PC-9 (cell line): ENCODE results near the gene DSCAM. TPM values are rescaled to one million over a fixed set of nuclear protein-coding genes. Genes with fewer than 3 reads are reported as not detected.

ENCODE experiments used
- BruUV-seq: library from RNA; stranded (reverse); fragments of 400-500 nt; replicated peaks from 2 replicates; lab custom pipeline; 2021; lab: Mats Ljungman, UMichigan
- CTCF ChIA-PET: fragments of 300-600 bp; sonication (Branson Sonifier 250); formaldehyde crosslinking; loops from one replicate; lab custom pipeline; 2022; ENCODE audit warnings: antibody characterized with exemption; lab: Charles Lee
- POLR2A ChIA-PET: fragments of 300-600 bp; sonication (Branson Sonifier 250); formaldehyde crosslinking; loops from one replicate; lab custom pipeline; 2022; ENCODE audit warnings: antibody characterized with exemption; ENCODE audit not compliant: unreplicated experiment; lab: Charles Lee
- DNase-seq, 2 experiments: peaks; one replicate each; pipeline versions ENCODE4 v3.0.0 to v3.0.0-alpha.2; 2015 to 2022; ENCODE audit warnings: mixed read lengths in 1 of 2
- H2AFZ ChIP-seq: fragments of 200-600 bp; sonication (generic); 2 replicates; pipeline ENCODE4 v1.8.1; 2017; ENCODE audit warnings: antibody characterized with exemption
- H3F3A ChIP-seq: fragments of 200-600 bp; sonication (generic); 2 replicates; pipeline ENCODE4 v1.8.1; 2017; ENCODE audit warnings: antibody characterized with exemption, mild to moderate bottlenecking, low read depth; ENCODE audit not compliant: insufficient read depth
- H3K27ac ChIP-seq: fragments of 200-600 bp; sonication (generic); 2 replicates; pipeline ENCODE4 v1.6.1; 2016; ENCODE audit warnings: mixed run types
- H3K27me3 ChIP-seq: fragments of 200-600 bp; sonication (generic); 2 replicates; pipeline ENCODE4 v1.6.1; 2016; ENCODE audit warnings: low read depth, mixed run types; ENCODE audit not compliant: insufficient read depth
- H3K36me3 ChIP-seq: fragments of 200-600 bp; sonication (generic); 2 replicates; pipeline ENCODE4 v1.6.1; 2016; ENCODE audit warnings: low read depth, mixed run types
- H3K4me1 ChIP-seq: fragments of 200-600 bp; sonication (generic); replicated peaks from 2 replicates; pipeline ENCODE4 v1.6.1; 2016; ENCODE audit warnings: mixed run types; ENCODE audit not compliant: insufficient read depth
- H3K4me2 ChIP-seq: fragments of 200-600 bp; sonication (generic); 2 replicates; pipeline ENCODE4 v1.6.1; 2017; ENCODE audit warnings: mixed run types
- H3K4me3 ChIP-seq: fragments of 200-600 bp; sonication (generic); 2 replicates; pipeline ENCODE4 v1.6.1; 2016; ENCODE audit warnings: mixed run types
- H3K79me2 ChIP-seq: fragments of 200-600 bp; sonication (generic); 2 replicates; pipeline ENCODE4 v1.6.1; 2017; ENCODE audit warnings: low read depth, mixed run types
- H3K9me2 ChIP-seq: fragments of 200-600 bp; sonication (generic); 2 replicates; pipeline ENCODE4 v1.8.1; 2017; ENCODE audit warnings: mild to moderate bottlenecking; ENCODE audit not compliant: insufficient read depth
- H3K9me3 ChIP-seq: fragments of 200-600 bp; sonication (generic); 2 replicates; pipeline ENCODE4 v1.8.1; 2016; ENCODE audit warnings: low read depth; ENCODE audit not compliant: insufficient read depth
- H4K20me1 ChIP-seq: fragments of 200-600 bp; sonication (generic); 2 replicates; pipeline ENCODE4 v1.8.1; 2017; ENCODE audit not compliant: insufficient read depth
- EZH2 ChIP-seq: fragments of 200-600 bp; sonication (generic); IDR thresholded peaks from 2 replicates; pipeline ENCODE4 v1.8.0; 2017; ENCODE audit warnings: antibody characterized with exemption, low read depth
- intact Hi-C: fragments of 100-400 bp; cut with micrococcal nuclease; formaldehyde crosslinking; loops from one replicate; pipeline ENCODE4 v1.10.0; 2022; ENCODE audit not compliant: unreplicated experiment
- total RNA-seq: library from RNA; stranded (reverse); gene quantifications from 2 replicates; pipeline ENCODE4 v1.2.3, GENCODE V29; 2021
- TF ChIP-seq, protein P1 (sequence below): fragments of 200-600 bp; sonication (generic); conservative IDR thresholded peaks from 2 replicates; pipeline ENCODE4 v1.6.1; 2017; ENCODE audit warnings: mixed run types, antibody characterized with exemption, mild to moderate bottlenecking, moderate library complexity

Gene DSCAM
- total RNA-seq, 1 experiment from 2014 or later = not detected

DNA sequence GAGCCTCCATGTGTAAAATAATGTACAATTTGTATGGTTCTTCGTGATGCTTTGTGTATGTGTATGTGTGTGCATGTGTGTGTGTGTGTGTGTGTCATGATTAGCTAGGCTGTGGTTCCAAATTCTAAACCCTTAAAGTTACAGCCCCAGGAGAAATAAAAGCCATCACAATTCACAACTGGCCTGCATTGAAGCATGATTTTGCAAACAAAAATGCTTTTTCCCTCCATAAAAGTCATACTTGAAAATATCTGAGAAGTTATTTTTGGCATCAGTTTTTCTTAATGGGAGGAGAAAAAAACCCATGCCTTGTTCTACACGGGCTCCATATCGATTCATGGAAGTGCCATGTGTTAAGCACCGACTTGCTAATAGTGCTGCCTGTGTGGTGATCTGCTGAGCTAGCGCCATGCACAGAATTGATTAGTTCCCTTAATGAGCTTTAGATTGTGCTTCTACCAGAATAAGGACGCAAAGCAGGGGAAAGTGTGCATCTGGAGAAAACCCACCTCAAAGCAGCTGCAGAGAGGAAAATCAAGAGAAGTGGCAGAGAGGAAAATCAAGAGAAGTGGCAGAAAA, 207.3 kb downstream of the DSCAM start:
- POLR2A ChIA-PET = no interaction called here
- intact Hi-C loops = no loop called here
- no peak overlapping the region for H2AFZ ChIP-seq
- DNase-seq = no peak
- no peaks in the 10 kb centered on the region for H3K9me2 ChIP-seq
- BruUV-seq = no TSS peak
- no peaks in the 10 kb centered on the region for H3K9me3 ChIP-seq
- H3K4me1 ChIP-seq = no peaks in the 10 kb centered on the region
- H3K36me3 ChIP-seq = no peaks in the 10 kb centered on the region
- no peaks in the 10 kb centered on the region for H4K20me1 ChIP-seq
- CTCF ChIA-PET = no interaction called here
- H3K27me3 ChIP-seq = no peaks in the 10 kb centered on the region; the same call in none of the 2 replicates
- H3K27ac ChIP-seq = no peak overlapping the region
- H3K4me3 ChIP-seq = no peak overlapping the region
- TF ChIP-seq, protein P1, sequence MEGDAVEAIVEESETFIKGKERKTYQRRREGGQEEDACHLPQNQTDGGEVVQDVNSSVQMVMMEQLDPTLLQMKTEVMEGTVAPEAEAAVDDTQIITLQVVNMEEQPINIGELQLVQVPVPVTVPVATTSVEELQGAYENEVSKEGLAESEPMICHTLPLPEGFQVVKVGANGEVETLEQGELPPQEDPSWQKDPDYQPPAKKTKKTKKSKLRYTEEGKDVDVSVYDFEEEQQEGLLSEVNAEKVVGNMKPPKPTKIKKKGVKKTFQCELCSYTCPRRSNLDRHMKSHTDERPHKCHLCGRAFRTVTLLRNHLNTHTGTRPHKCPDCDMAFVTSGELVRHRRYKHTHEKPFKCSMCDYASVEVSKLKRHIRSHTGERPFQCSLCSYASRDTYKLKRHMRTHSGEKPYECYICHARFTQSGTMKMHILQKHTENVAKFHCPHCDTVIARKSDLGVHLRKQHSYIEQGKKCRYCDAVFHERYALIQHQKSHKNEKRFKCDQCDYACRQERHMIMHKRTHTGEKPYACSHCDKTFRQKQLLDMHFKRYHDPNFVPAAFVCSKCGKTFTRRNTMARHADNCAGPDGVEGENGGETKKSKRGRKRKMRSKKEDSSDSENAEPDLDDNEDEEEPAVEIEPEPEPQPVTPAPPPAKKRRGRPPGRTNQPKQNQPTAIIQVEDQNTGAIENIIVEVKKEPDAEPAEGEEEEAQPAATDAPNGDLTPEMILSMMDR = no peak
- H3K79me2 ChIP-seq = no peaks in the 10 kb centered on the region
- no peak overlapping the region for H3K4me2 ChIP-seq
- no peaks in the 10 kb centered on the region for H3F3A ChIP-seq

DNA sequence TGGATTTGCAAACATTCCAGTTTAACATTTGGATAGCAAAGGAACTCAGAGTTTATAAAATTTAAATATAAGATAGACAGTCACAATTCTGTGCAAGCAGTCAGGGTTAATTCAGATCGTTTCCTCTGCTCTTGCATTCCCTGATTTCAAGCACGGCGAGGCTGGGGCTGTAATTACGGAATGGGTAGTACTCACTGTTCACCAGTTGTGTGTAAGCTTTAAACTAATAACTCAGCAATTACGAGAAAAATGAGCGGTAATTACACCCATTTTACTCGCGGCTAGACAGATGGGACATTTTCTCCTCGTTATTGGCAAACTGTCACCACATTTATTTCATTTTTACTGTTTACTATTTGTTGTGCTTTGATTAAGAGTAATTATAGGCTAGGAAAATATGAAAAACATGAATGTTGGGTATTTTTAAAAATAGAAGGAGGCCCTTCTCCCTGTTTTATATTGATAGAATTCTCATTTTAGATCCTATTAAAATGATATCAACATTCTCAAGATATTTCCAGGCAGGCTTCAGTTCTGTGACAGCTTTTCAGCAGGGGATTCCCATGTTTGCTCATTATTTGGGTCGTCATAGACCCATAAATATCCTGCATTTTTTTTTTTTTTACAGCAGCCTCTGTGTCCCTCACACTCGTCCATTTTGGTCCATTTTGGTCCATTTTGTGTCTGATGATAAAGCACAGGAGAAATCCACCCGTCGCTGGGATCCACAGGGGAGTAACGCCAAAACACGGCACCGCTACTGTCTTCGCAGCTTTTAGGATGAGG, 208.3 kb downstream of the DSCAM start:
- Histone ChIP-seq H2AFZ (no peak overlapping the region), H3K4me1 (no peaks in the 10 kb centered on the region), H3K27ac (no peak overlapping the region), H3K36me3 (no peaks in the 10 kb centered on the region), H3K9me2 (no peaks in the 10 kb centered on the region), H3K9me3 (no peaks in the 10 kb centered on the region), H4K20me1 (no peaks in the 10 kb centered on the region), H3K4me2 (no peak overlapping the region), H3F3A (no peaks in the 10 kb centered on the region), H3K4me3 (no peak overlapping the region), H3K79me2 (no peaks in the 10 kb centered on the region), H3K27me3 (peaks cover 4% of the 10 kb centered on the region)
- intact Hi-C loops = no loop called here
- TF ChIP-seq, protein P1 = no peak
- TF ChIP-seq EZH2 = no peak
- ChIA-PET CTCF (no interaction called here), POLR2A (no interaction called here)
- no peak for DNase-seq
- no TSS peak for BruUV-seq

DNA sequence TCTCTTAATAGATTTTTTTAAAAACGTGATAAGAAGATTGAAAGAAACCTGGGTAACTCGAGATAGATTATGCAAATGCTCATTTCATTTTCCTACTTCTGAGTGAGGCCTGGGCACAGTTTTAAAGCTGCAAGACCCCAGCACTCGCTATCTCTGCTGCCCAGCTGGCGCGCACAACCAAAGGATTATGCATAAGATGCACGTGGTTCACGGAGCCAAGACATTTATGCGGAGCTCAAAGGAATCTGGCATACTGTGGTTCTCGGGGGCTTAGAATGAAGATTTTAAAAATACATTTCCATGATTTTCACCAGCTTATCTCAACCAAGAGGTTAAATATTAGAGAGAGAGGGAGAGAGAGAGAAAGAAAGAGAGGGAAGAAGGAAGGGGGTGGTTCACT, 210.9 kb downstream of the DSCAM start:
- Histone ChIP-seq H3F3A (no peaks in the 10 kb centered on the region), H3K4me1 (no peaks in the 10 kb centered on the region), H3K27ac (no peak overlapping the region), H3K27me3 (peaks cover 12% of the 10 kb centered on the region), H3K9me2 (no peaks in the 10 kb centered on the region), H3K4me3 (no peak overlapping the region), H3K79me2 (no peaks in the 10 kb centered on the region), H3K4me2 (no peak overlapping the region), H4K20me1 (no peaks in the 10 kb centered on the region), H2AFZ (no peak overlapping the region), H3K9me3 (no peaks in the 10 kb centered on the region), H3K36me3 (no peaks in the 10 kb centered on the region)
- ChIA-PET CTCF (no interaction called here), POLR2A (no interaction called here)
- no peak for DNase-seq
- no TSS peak for BruUV-seq
- intact Hi-C loops = no loop called here
- TF ChIP-seq, protein P1 = no peak
- TF ChIP-seq EZH2 = no peak
